SKM-1 treated with dmso at 0.1 percent for 144 hours (cell line): ENCODE results near the gene TMEM9B.
"Not testable (repeated sequence)": the region's sequence is repeated elsewhere in the genome, so short reads cannot be mapped to it uniquely, and the experiment has no call there.

ENCODE experiments used
- DNase-seq: peaks from one replicate; lab custom pipeline; 2025; ENCODE audit not compliant: unreplicated experiment; lab: John Stamatoyannopoulos, UW

The TMEM9B gene

GRCh38 chr11:8964324-8965320 is at the start of gene TMEM9B:
TMEM9B (minus strand) TSS chr11:8964442; CDS start chr11:8964313, 129 bp downstream.
- peak; percentile 78 for DNase-seq

- no peak for DNase-seq
These were observed 49.1 kb upstream of the TMEM9B start for GRCh38 chr11:9013373-9013772.

- DNase-seq, result not testable (repeated sequence)
These were observed 45.3 kb upstream of the TMEM9B start for GRCh38 chr11:9009538-9009937.

GRCh38 chr11:9008661-9009060 is 44.4 kb upstream of the TMEM9B start:
- no peak for DNase-seq

DNA sequence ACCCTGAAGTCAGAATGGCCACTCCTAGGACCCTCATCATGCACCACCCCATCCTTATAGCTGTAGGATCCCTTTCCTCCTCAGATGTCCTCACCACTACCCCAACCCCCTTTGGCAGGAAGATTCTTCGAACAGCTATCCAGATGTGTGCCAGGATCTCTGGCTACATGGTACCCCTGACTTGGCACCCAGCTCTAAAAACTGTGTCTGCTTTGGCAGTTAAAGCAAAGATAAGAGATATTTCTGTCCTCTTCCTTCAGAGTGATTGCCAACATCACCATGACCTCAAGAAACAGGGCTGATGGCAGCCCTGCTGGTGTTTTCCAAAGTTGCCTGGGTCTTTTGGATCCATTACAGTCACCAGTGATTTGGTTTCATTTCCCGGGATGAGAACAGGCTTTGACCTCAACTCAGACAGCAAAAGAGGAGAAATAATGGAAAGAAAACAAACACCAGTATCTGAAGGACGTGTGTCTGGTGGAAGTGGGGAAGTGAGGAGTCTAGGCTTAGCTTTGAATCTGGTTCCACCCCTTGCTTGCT is 43.8 kb upstream of the TMEM9B start:
- DNase-seq, result no peak

- no peak for DNase-seq
These were observed 40.8 kb upstream of the TMEM9B start for GRCh38 chr11:9005087-9005486.

GRCh38 chr11:9004183-9004926 is 40.1 kb upstream of the TMEM9B start:
- no peak for DNase-seq

DNA sequence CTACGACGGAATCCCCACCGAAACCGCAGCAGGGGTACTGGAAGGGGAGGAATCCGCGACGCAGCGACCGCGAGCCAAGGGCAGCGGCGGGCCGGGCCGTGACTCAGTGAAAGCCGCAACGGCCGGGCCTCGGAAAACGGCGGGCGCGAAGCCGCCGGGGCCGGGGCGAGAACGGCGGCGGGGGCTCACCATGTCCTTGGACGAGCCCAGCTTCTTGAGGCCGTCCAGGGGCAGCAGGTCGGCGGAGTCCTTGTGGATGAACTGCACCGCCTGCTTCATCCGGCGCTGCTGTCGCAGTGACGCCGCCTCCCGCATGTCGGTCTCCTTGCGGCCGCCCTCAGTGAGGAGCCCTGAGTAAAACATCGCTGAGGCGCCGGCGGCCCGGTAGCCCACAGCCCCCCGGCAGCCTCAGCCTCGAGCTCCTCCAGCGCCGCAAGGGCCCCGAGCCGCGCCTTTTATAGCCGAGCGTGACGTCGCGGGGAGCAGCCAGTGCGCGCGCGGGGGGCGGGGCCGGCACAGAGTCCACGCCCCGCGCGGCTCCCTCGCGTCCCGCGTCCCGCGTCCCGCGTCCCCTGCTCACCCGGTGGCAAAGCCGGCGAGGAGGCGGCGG is 39.4 kb upstream of the TMEM9B start, which contains the start of gene NRIP3:
Gene NRIP3 (minus strand): TSS at position 429 of the 610 bp plus-strand sequence. CDS start 66 bp downstream, at position 363.
- peak; percentile 73 for DNase-seq

GRCh38 chr11:9002920-9003572 is 38.8 kb upstream of the TMEM9B start:
- DNase-seq, result peak; percentile 14

DNA sequence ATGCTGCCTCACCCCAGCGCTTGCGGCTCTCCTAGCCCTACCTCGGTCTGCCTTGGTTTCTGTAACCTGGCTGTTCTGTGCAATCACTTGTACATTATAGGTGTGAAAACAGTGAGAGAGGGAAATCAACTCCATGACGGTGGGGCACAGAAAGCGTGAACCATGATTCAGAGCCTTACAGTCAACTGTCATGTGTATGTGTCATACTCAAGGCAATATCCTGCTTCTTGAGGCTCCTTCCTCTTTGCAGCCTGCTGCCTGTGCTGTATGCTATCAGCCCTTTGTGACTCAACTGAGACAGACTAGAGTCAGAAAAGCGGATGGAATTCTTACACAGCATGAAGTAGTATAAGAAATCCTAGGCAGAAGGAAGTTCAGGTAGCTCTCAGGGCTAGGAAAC is 37.5 kb upstream of the TMEM9B start:
- DNase-seq, result peak; percentile 93

GRCh38 chr11:8998017-8998416 is 33.8 kb upstream of the TMEM9B start:
- DNase-seq, result no peak

- no peak for DNase-seq
These were observed 33.2 kb upstream of the TMEM9B start for GRCh38 chr11:8997451-8997850.

DNA sequence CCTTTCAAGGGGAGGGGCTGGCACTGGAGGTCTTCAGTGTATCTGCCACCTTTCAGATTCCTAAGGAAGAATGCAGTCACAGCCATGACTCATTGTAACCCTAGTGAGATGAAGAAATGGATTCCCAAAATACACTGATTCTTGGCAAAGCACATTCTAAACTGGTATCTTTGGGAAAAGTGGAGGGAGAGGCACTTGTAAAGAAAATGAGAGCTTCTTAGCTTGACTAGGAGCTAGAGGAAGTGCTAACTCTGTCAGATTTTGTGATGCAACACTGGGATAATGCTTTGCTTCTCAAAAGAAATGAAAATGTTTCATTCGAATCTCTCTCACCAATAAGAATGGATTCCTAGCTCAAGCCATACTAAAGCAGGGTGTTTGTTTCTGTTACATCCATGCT is 25.2 kb upstream of the TMEM9B start:
- DNase-seq, result no peak

DNA sequence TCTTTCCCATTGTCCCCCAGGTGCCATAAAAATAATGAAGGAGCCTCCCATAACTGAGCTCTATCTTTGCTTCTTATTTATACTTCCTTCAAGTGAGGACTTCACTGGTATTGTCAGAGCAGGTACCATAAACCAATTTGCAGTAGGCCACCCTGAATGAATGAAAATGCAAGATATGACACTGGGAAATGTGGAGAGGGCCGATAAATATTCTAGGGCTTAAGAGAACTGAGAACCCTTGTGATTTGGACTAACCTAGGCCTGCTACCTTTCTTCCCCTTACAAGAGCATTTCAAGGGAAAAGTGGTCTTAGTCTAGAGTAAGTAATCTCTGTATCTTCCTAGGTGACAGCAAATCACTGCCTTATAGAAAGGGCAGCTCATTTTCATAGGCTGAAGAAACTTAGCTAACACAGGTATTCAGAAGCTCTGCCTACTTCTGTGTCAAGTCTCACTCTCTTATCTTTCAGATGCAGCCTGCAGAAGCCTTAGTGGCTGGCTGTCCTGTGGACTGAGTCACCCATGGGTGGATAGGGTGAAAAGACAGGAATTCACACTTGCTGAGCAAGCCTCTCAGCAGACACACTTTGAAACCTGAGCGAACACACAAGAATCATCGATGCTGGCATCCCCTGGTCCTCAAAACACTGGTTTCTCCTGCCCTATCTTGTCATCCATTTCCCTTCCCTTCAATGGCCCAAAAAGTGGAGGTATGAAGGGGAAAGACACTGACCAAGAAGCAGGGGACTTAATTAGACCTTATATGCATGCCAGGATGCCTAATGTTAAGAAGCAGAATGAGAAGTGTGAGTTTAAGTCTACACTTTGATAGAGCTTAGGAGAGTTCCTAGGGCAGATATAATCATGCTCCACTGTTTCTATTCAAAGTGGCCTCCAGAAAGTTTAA is 24.3 kb upstream of the TMEM9B start:
- DNase-seq, result no peak

GRCh38 chr11:8987446-8987845 is 23.2 kb upstream of the TMEM9B start:
- no peak for DNase-seq

DNA sequence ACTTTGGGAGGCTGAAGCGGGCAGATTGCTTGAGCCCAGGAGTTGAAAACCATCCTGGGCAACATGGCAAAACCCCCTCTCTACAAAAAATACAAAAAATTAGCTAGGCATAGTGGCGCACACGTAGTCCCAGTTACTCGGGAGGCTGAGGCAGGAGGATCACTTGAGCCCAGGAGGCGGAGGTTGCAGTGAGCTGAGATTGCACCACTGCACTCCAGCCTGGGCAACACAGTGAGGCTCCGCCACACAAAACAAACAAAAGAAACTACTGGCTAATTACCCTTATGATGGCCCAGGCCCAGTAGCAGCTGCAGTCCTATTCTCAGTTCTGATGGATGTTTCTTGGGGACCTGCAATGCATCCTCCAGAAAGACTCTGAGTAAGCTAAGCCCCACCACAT is 22.5 kb upstream of the TMEM9B start:
- not testable (repeated sequence) for DNase-seq

- no peak for DNase-seq
These were observed 21.2 kb upstream of the TMEM9B start for GRCh38 chr11:8985462-8985861.

DNA sequence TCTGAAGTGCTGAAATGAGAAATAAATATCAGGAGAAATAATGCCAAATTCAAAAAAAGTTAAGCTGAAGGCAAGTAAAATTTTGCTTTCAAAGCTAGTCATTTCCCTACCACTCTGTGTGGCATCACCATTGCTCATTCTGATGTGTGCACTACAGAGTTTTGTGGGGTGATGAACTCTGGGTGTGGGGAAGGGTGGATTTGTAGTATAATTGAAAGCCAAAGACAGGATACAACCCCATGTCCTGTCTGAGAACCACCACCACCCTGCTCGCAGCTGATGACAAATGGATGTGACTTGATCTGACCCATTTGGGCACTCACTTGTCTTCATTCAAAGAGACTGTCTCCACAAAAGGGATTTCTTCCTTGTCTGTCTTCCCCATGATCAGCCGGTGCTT is 19.3 kb upstream of the TMEM9B start:
- DNase-seq, result no peak

DNA sequence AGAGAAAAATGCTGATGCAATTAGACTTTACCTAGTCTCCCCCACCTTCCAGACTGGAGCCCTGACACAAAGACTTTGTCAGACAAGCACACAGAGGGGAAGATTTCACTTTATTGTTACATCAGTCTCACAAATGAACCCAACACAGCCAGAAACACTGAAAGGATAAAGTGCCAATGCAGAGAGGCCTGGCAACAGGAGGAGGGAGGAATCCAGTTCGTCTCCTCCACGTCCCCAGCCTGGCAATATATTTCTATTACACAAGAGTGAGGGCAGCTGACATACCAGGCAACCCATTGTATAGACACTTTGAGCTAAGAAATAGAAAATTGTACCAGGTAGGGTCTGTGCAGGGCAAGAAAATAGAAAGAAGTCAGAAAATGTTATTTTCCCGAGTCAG is 16.2 kb upstream of the TMEM9B start:
- DNase-seq, result no peak

GRCh38 chr11:8979365-8979764 is 15.1 kb upstream of the TMEM9B start:
- DNase-seq, result not testable (repeated sequence)
